CD4-positive, alpha-beta T cell treated with Interleukin-10 for 1 hour (primary cell): ENCODE results near the gene SIRPG.

Source experiments
- DNase-seq: peaks from one replicate; pipeline ENCODE4 v3.0.0-alpha.2; 2020

The SIRPG gene

DNA sequence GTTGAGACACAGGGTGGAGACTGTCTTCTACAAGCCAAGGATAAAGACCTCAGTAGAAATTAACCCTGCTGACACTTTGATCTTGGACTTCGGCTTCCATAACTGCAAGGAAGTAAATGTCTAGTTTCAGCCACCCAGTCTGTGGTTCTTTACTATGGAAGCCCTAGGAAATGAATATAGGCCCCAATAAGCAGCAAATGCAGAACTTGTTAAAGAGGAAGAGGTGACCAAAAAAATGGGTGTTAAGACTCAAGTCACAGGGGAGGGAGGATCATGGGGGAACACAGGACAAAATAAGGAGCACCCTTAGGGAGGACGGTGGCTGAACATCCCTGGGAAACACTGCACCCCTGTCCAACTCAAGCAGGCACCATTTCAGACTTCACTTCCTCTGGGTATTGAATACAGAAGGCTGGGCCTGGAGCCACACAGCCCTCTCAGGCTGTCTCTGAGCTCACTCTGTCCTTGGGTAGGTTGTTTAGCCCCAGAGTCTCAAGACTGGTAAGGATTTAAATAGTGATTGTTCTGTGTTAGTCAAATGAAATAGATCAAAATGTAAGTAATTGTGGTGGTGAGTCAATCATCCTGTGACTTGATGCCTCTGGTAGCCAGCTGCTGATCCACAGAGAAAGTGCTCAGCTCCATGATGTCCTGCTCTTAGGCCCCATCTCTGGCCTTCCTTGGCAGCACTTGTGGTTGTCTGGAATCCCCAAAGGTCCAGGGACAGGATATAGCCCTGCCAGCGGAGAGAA lies 69.6 kb downstream of the SIRPG start:
- DNase-seq = no peak

DNA sequence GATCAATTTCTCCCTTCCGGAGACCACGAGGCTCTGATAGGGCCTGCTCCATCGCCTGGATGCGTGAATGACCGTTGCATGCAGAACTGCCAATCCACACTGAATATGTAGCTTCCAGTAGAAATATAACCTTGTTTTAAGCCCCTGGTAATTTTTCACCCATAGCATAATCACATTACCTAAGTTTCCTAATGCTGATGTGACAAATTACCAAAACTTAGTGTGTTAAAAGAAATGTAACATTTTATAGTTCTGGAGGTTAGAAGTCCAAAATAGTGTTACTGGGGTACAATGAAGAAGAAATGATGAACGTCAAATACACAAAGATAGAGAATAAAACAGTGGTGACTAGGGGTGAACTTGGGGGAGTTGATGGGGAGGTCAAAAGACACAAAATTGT lies 78.1 kb downstream of the SIRPG start:
- DNase-seq = no peak
